H9 (cell line): ENCODE measurements around the gene HAPLN2. TPM values are rescaled to one million over a fixed set of nuclear protein-coding genes. Genes with fewer than 3 reads are reported as not detected.

Experiments
- DNase-seq: peaks from one replicate; pipeline ENCODE4 v3.0.0-alpha.2; 2017
- H2AFZ ChIP-seq: one replicate; pipeline ENCODE4 v1.6.1; 2013; ENCODE audit warnings: mild to moderate bottlenecking, low read length, control low read depth, moderate library complexity
- H2AK5ac ChIP-seq: 2 replicates; pipeline ENCODE4 v1.6.1; 2013; ENCODE audit warnings: low read length, control low read depth, mixed read lengths; ENCODE audit not compliant: insufficient read length
- H2BK120ac ChIP-seq: one replicate; pipeline ENCODE4 v1.6.1; 2013; ENCODE audit warnings: low read depth, mild to moderate bottlenecking, low read length, control low read depth, inconsistent platforms; ENCODE audit not compliant: poor library complexity, severe bottlenecking
- H2BK12ac ChIP-seq: 2 replicates; pipeline ENCODE4 v1.6.1; 2013; ENCODE audit warnings: low read length, control low read depth, mixed read lengths, low read depth; ENCODE audit not compliant: insufficient read length
- H2BK15ac ChIP-seq: 2 replicates; pipeline ENCODE4 v1.6.1; 2013; ENCODE audit warnings: low read depth, low read length, control low read depth
- H2BK20ac ChIP-seq: one replicate; pipeline ENCODE4 v1.6.1; 2013; ENCODE audit warnings: low read depth, mild to moderate bottlenecking, low read length, control low read depth, inconsistent platforms; ENCODE audit not compliant: poor library complexity, severe bottlenecking
- H2BK5ac ChIP-seq: 2 replicates; pipeline ENCODE4 v1.6.1; 2013; ENCODE audit warnings: low read length, control low read depth, mixed read lengths; ENCODE audit not compliant: insufficient read length
- H3K14ac ChIP-seq: 2 replicates; pipeline ENCODE4 v1.6.1; 2013; ENCODE audit warnings: low read length, control low read depth; ENCODE audit not compliant: insufficient read depth
- H3K18ac ChIP-seq: 2 replicates; pipeline ENCODE4 v1.6.1; 2013; ENCODE audit warnings: low read depth, mild to moderate bottlenecking, mixed read lengths, low read length, control low read depth; ENCODE audit not compliant: insufficient read length
- H3K23ac ChIP-seq: 2 replicates; pipeline ENCODE4 v1.6.1; 2013; ENCODE audit warnings: low read length, control low read depth, mixed read lengths, low read depth; ENCODE audit not compliant: insufficient read length
- H3K23me2 ChIP-seq: 2 replicates; pipeline ENCODE4 v1.6.1; 2013; ENCODE audit warnings: low read depth, mild to moderate bottlenecking, mixed read lengths, low read length, control low read depth; ENCODE audit not compliant: insufficient read length, poor library complexity, severe bottlenecking
- H3K27ac ChIP-seq: 2 replicates; pipeline ENCODE4 v1.5.1; 2013; ENCODE audit warnings: low read length, control low read depth, mixed read lengths, low read depth; ENCODE audit not compliant: insufficient read length
- H3K27me3 ChIP-seq: 2 replicates; pipeline ENCODE4 v1.6.1; 2013; ENCODE audit warnings: low read length, control low read depth, inconsistent platforms; ENCODE audit not compliant: insufficient read depth
- H3K4ac ChIP-seq: 2 replicates; pipeline ENCODE4 v1.6.1; 2013; ENCODE audit warnings: low read depth, mild to moderate bottlenecking, control low read depth, inconsistent platforms, low read length, moderate library complexity
- H3K4me1 ChIP-seq: 2 replicates; pipeline ENCODE4 v1.6.1; 2013; ENCODE audit warnings: low read length, control low read depth, inconsistent platforms; ENCODE audit not compliant: insufficient read depth
- H3K4me2 ChIP-seq: 2 replicates; pipeline ENCODE4 v1.6.1; 2013; ENCODE audit warnings: low read length, control low read depth, mixed read lengths; ENCODE audit not compliant: insufficient read length, insufficient read depth
- H3K56ac ChIP-seq: 2 replicates; pipeline ENCODE4 v1.6.1; 2013; ENCODE audit warnings: low read depth, mild to moderate bottlenecking, mixed read lengths, low read length, control low read depth; ENCODE audit not compliant: insufficient read length
- H3K79me1 ChIP-seq: 2 replicates; pipeline ENCODE4 v1.6.1; 2013; ENCODE audit warnings: low read depth, mild to moderate bottlenecking, moderate library complexity, low read length, control low read depth, inconsistent platforms; ENCODE audit not compliant: insufficient read depth, poor library complexity, severe bottlenecking
- H3K79me2 ChIP-seq: 2 replicates; pipeline ENCODE4 v1.6.1; 2013; ENCODE audit warnings: low read length, control low read depth, inconsistent platforms; ENCODE audit not compliant: insufficient read depth
- H3K9ac ChIP-seq: 2 replicates; pipeline ENCODE4 v1.6.1; 2013; ENCODE audit warnings: low read length, control low read depth, mixed read lengths; ENCODE audit not compliant: insufficient read length; ENCODE audit errors: extremely low read depth
- H3K9me3 ChIP-seq: one replicate; pipeline ENCODE4 v1.6.1; 2013; ENCODE audit warnings: low read depth, low read length, inconsistent platforms; ENCODE audit not compliant: control insufficient read depth
- H3T11ph ChIP-seq: one replicate; pipeline ENCODE4 v1.6.1; 2013; ENCODE audit warnings: mild to moderate bottlenecking, low read length, control low read depth, inconsistent platforms
- H4K20me1 ChIP-seq: one replicate; pipeline ENCODE4 v1.6.1; 2013; ENCODE audit not compliant: control insufficient read depth, insufficient read length, insufficient read depth
- H4K5ac ChIP-seq: 2 replicates; pipeline ENCODE4 v1.6.1; 2013; ENCODE audit warnings: low read depth, mild to moderate bottlenecking, mixed read lengths, low read length, control low read depth; ENCODE audit not compliant: insufficient read length
- H4K8ac ChIP-seq: replicated peaks from 2 replicates; pipeline ENCODE4 v1.6.1; 2013; ENCODE audit warnings: low read length, control low read depth, mixed read lengths, low read depth; ENCODE audit not compliant: insufficient read length
- H4K91ac ChIP-seq: 2 replicates; pipeline ENCODE4 v1.6.1; 2013; ENCODE audit warnings: low read depth, mild to moderate bottlenecking, moderate library complexity, mixed read lengths, low read length, control low read depth; ENCODE audit not compliant: insufficient read length
- H3K27ac Mint-ChIP-seq, 3 experiments: 2 replicates in 2 of 3; 3 replicates in 1 of 3; pipeline ENCODE4 v1.8.0; 2020 to 2021; ENCODE audit warnings: mixed read lengths in 3 of 3, mild to moderate bottlenecking in 1 of 3, moderate library complexity in 1 of 3
- H3K27me3 Mint-ChIP-seq: 2 replicates; pipeline ENCODE4 v1.8.0; 2021; ENCODE audit warnings: low read depth, mild to moderate bottlenecking, moderate library complexity, mixed read lengths
- H3K36me3 Mint-ChIP-seq, 3 experiments: 2 replicates in 2 of 3; 3 replicates in 1 of 3; pipeline ENCODE4 v1.8.0; 2020 to 2021; ENCODE audit warnings: low read depth in 3 of 3, mixed read lengths in 3 of 3; ENCODE audit not compliant: insufficient read depth in 1 of 3
- H3K4me1 Mint-ChIP-seq, 2 experiments: 2 replicates each; pipeline ENCODE4 v1.8.0; 2020; ENCODE audit warnings: mixed read lengths in 2 of 2
- H3K4me3 Mint-ChIP-seq, 2 experiments: 2 replicates in 1 of 2; 3 replicates in 1 of 2; pipeline ENCODE4 v1.8.0; 2020 to 2021; ENCODE audit warnings: mild to moderate bottlenecking in 2 of 2, mixed read lengths in 2 of 2, moderate library complexity in 1 of 2
- H3K9me3 Mint-ChIP-seq, 2 experiments: 2 replicates in 1 of 2; 3 replicates in 1 of 2; pipeline ENCODE4 v1.8.0; 2020; ENCODE audit warnings: mild to moderate bottlenecking in 2 of 2, mixed read lengths in 2 of 2, moderate library complexity in 1 of 2
- CTCF ChIP-seq: fragments of 200-600 bp; sonication (generic); conservative IDR thresholded peaks from 3 replicates; pipeline ENCODE4 v1.8.0; 2021; ENCODE audit warnings: antibody characterized with exemption, mild to moderate bottlenecking
- WGBS: extraction: QIAGEN DNeasy Blood & Tissue Kit; methylation state at CpG from one replicate; pipeline ENCODE4 v1.1.7; 2013; ENCODE audit warnings: missing lambda C conversion rate, low lambda C conversion rate, mixed read lengths; ENCODE audit not compliant: insufficient read length; ENCODE audit errors: extremely low coverage; 5-methylcytosine and 5-hydroxymethylcytosine counted together
- total RNA-seq: library from RNA; stranded (reverse); gene quantifications from 2 replicates; pipeline ENCODE4 v1.2.1, GENCODE V29; 2021

HAPLN2 gene
- total RNA-seq, 1 experiment from 2014 or later = 0.46 TPM

GRCh38 chr1:156670359-156670758, 51.1 kb downstream of the HAPLN2 start:
- no peak for DNase-seq
- Histone ChIP-seq H3T11ph (no peak overlapping the region), H3K4ac (no peak overlapping the region), H3K18ac (no peak overlapping the region), H2AFZ (no peak overlapping the region), H3K9ac (no peak overlapping the region), H2BK20ac (no peak overlapping the region), H4K5ac (no peak overlapping the region), H3K23me2 (peaks cover under 1% of the 10 kb centered on the region), H4K20me1 (no peaks in the 10 kb centered on the region), H3K4me2 (no peak overlapping the region), H2BK120ac (no peak overlapping the region), H3K4me1 (peaks cover 31% of the 10 kb centered on the region; the same call in 1 of the 2 replicates), H3K27me3 (no peaks in the 10 kb centered on the region), H2BK15ac (no peak overlapping the region), H3K79me1 (peaks cover 8% of the 10 kb centered on the region), H4K91ac (no peak overlapping the region), H3K27ac (no peak overlapping the region), H3K14ac (no peak overlapping the region), H4K8ac (no peak overlapping the region), H2BK12ac (peak overlapping the region; percentile 51), H2AK5ac (no peak overlapping the region), H3K79me2 (peaks cover 4% of the 10 kb centered on the region; the same call in 1 of the 2 replicates), H3K23ac (no peak overlapping the region), H2BK5ac (no peak overlapping the region), H3K56ac (no peak overlapping the region), H3K9me3 (no peaks in the 10 kb centered on the region)
- no peak overlapping the region; a peak in 1 of 5 replicates for H3K4me3 Mint-ChIP-seq
- peaks cover 2 to 3% of the 10 kb centered on the region in 2 experiments; a peak in 3 of 5 replicates for H3K9me3 Mint-ChIP-seq
- H3K27ac Mint-ChIP-seq = peak overlapping the region in 1 of 3 experiments; percentile 70; a peak in 1 of 7 replicates
- H3K4me1 Mint-ChIP-seq = peaks cover 84 to 95% of the 10 kb centered on the region in 2 experiments
- TF ChIP-seq CTCF = no peak
- no CpG with 5 or more reads among the region's 6 CpGs for WGBS
- H3K27me3 Mint-ChIP-seq = peaks cover 4% of the 10 kb centered on the region; the same call in 1 of the 2 replicates
- H3K36me3 Mint-ChIP-seq = peaks cover 34 to 44% (median 36%) of the 10 kb centered on the region in 3 experiments
